ENCODE data around the gene IL3RA. TPM values are rescaled to one million over a fixed set of nuclear protein-coding genes. Genes with fewer than 3 reads are reported as not detected.

Gene IL3RA
- total RNA-seq, 1 experiment from 2014 or later, result not detected

GRCh38 chrX:1421433-1422134 lies 85.0 kb downstream of the IL3RA start:
- no peak for DNase-seq
- no peak for TF ChIP-seq CTCF (IDR thresholded peaks at IDR 0.05; ENCODE audit: insufficient read depth in 1 of 2, low read depth in 1 of 2, low read length in 1 of 2, severe bottlenecking in 1 of 2, unreplicated experiment in 1 of 2)
- H3K27me3 Mint-ChIP-seq (ENCODE audit: insufficient read depth, unreplicated experiment), result no peaks in the 10 kb centered on the region
- no peak overlapping the region for H3K4me3 Mint-ChIP-seq (ENCODE audit: unreplicated experiment)
- Histone ChIP-seq H3K36me3 (ENCODE audit: control insufficient read depth, insufficient read depth, low read length) (peaks cover 2% of the 10 kb centered on the region), H3K27me3 (replicated peaks; ENCODE audit: control insufficient read depth, insufficient read depth, low read length) (no peaks in the 10 kb centered on the region), H3K4me3 (ENCODE audit: low read depth, low read length) (no peak overlapping the region), H3K4me1 (no peaks in the 10 kb centered on the region), H3K9me3 (peaks cover 21% of the 10 kb centered on the region)
- peaks cover 9% of the 10 kb centered on the region for H3K4me1 Mint-ChIP-seq (ENCODE audit: low read depth, unreplicated experiment)
- peaks cover 36% of the 10 kb centered on the region for H3K9me3 Mint-ChIP-seq (ENCODE audit: unreplicated experiment)
- no TSS peak for BruUV-seq (replicated peaks)
- ChIA-PET POLR2A (no interaction called here), CTCF (no interaction called here)
- H3K36me3 Mint-ChIP-seq (ENCODE audit: insufficient read depth, unreplicated experiment), result peaks cover 70% of the 10 kb centered on the region
- intact Hi-C loops (cut with micrococcal nuclease; ENCODE audit: unreplicated experiment), result no loop called here
- no peak overlapping the region for H3K27ac Mint-ChIP-seq (ENCODE audit: unreplicated experiment)

GRCh38 chrX:1422135-1422465 lies 85.5 kb downstream of the IL3RA start:
- Mint-ChIP-seq H3K27me3 (ENCODE audit: insufficient read depth, unreplicated experiment) (no peaks in the 10 kb centered on the region), H3K9me3 (ENCODE audit: unreplicated experiment) (peaks cover 36% of the 10 kb centered on the region), H3K27ac (ENCODE audit: unreplicated experiment) (no peak overlapping the region), H3K4me3 (ENCODE audit: unreplicated experiment) (no peak overlapping the region), H3K4me1 (ENCODE audit: low read depth, unreplicated experiment) (peaks cover 9% of the 10 kb centered on the region), H3K36me3 (ENCODE audit: insufficient read depth, unreplicated experiment) (peaks cover 76% of the 10 kb centered on the region)
- H3K4me3 ChIP-seq (ENCODE audit: low read depth, low read length), result no peak overlapping the region
- DNase-seq, result no peak
- intact Hi-C loops (cut with micrococcal nuclease; ENCODE audit: unreplicated experiment), result no loop called here
- peaks cover 2% of the 10 kb centered on the region for H3K36me3 ChIP-seq (ENCODE audit: control insufficient read depth, insufficient read depth, low read length)
- ChIA-PET CTCF (no interaction called here), POLR2A (no interaction called here)
- BruUV-seq (replicated peaks), result no TSS peak
- peaks cover 21% of the 10 kb centered on the region for H3K9me3 ChIP-seq
- H3K4me1 ChIP-seq, result no peaks in the 10 kb centered on the region
- no peak for TF ChIP-seq CTCF (IDR thresholded peaks at IDR 0.05; ENCODE audit: insufficient read depth in 1 of 2, low read depth in 1 of 2, low read length in 1 of 2, severe bottlenecking in 1 of 2, unreplicated experiment in 1 of 2)
- H3K27me3 ChIP-seq (replicated peaks; ENCODE audit: control insufficient read depth, insufficient read depth, low read length), result no peaks in the 10 kb centered on the region

- CTCF ChIA-PET, result no interaction called here
- intact Hi-C loops (cut with micrococcal nuclease; ENCODE audit: unreplicated experiment), result no loop called here
- peaks cover 21% of the 10 kb centered on the region for H3K9me3 ChIP-seq
- POLR2A ChIA-PET, result no interaction called here
- peaks cover 81% of the 10 kb centered on the region for H3K36me3 Mint-ChIP-seq (ENCODE audit: insufficient read depth, unreplicated experiment)
- H3K27me3 ChIP-seq (replicated peaks; ENCODE audit: control insufficient read depth, insufficient read depth, low read length), result no peaks in the 10 kb centered on the region
- DNase-seq, result no peak
- H3K4me3 ChIP-seq (ENCODE audit: low read depth, low read length), result no peak overlapping the region
- no peaks in the 10 kb centered on the region for H3K27me3 Mint-ChIP-seq (ENCODE audit: insufficient read depth, unreplicated experiment)
- H3K36me3 ChIP-seq (ENCODE audit: control insufficient read depth, insufficient read depth, low read length), result no peaks in the 10 kb centered on the region; the same call in none of the 2 replicates
- H3K4me3 Mint-ChIP-seq (ENCODE audit: unreplicated experiment), result no peak overlapping the region
- no TSS peak for BruUV-seq (replicated peaks)
- peaks cover 9% of the 10 kb centered on the region for H3K4me1 Mint-ChIP-seq (ENCODE audit: low read depth, unreplicated experiment)
- no peak for TF ChIP-seq CTCF (IDR thresholded peaks at IDR 0.05; ENCODE audit: insufficient read depth in 1 of 2, low read depth in 1 of 2, low read length in 1 of 2, severe bottlenecking in 1 of 2, unreplicated experiment in 1 of 2)
- no peak overlapping the region for H3K27ac Mint-ChIP-seq (ENCODE audit: unreplicated experiment)
- H3K9me3 Mint-ChIP-seq (ENCODE audit: unreplicated experiment), result peaks cover 36% of the 10 kb centered on the region
- H3K4me1 ChIP-seq, result no peaks in the 10 kb centered on the region
These were observed 86.6 kb downstream of the IL3RA start for GRCh38 chrX:1423215-1423614.

Data from Caco-2 (cell line).